Liver (tissue), 3 donors: ENCODE measurements around the gene POU2AF3.

ENCODE experiments used
- MAX ChIP-seq: IDR thresholded peaks from 2 replicates; pipeline ENCODE4 v1.6.1; 2016; ENCODE audit warnings: antibody characterized with exemption
- RAD21 ChIP-seq, 2 donors: IDR thresholded peaks; 2 replicates each; pipeline ENCODE4 v1.6.1; 2016; ENCODE audit warnings: antibody characterized with exemption in 2 of 2, mild to moderate bottlenecking in 2 of 2
- TAF1 ChIP-seq: conservative IDR thresholded peaks from 2 replicates; pipeline ENCODE4 v1.6.1; 2016; ENCODE audit warnings: antibody characterized with exemption, mild to moderate bottlenecking
- ZBTB33 ChIP-seq: IDR thresholded peaks from 2 replicates; pipeline ENCODE4 v1.6.1; 2016; ENCODE audit warnings: antibody characterized with exemption
- TF ChIP-seq, protein P1 (sequence below): fragments of 150-350 bp; IDR thresholded peaks from 2 replicates; pipeline ENCODE4 v1.5.1; 2017; ENCODE audit warnings: improper control_type of control experiment, low read depth, low read length; ENCODE audit not compliant: missing input control
- TF ChIP-seq, protein P2 (sequence below): IDR thresholded peaks from 2 replicates; pipeline ENCODE4 v1.6.1; 2016; ENCODE audit warnings: antibody characterized with exemption, mild to moderate bottlenecking
- TF ChIP-seq, protein P3 (sequence below): IDR thresholded peaks from 2 replicates; pipeline ENCODE4 v1.6.1; 2016; ENCODE audit warnings: antibody characterized with exemption
- donor health status: healthy.
- donor health status: healthy.

GRCh38 chr11:111336062-111336461, 37.7 kb downstream of the POU2AF3 start:
- TF ChIP-seq, protein P1, sequence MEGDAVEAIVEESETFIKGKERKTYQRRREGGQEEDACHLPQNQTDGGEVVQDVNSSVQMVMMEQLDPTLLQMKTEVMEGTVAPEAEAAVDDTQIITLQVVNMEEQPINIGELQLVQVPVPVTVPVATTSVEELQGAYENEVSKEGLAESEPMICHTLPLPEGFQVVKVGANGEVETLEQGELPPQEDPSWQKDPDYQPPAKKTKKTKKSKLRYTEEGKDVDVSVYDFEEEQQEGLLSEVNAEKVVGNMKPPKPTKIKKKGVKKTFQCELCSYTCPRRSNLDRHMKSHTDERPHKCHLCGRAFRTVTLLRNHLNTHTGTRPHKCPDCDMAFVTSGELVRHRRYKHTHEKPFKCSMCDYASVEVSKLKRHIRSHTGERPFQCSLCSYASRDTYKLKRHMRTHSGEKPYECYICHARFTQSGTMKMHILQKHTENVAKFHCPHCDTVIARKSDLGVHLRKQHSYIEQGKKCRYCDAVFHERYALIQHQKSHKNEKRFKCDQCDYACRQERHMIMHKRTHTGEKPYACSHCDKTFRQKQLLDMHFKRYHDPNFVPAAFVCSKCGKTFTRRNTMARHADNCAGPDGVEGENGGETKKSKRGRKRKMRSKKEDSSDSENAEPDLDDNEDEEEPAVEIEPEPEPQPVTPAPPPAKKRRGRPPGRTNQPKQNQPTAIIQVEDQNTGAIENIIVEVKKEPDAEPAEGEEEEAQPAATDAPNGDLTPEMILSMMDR, result no peak
- TF ChIP-seq RAD21 (IDR thresholded peaks at IDR 0.05) (no peak), MAX (no peak), TAF1 (no peak), ZBTB33 (no peak)
- TF ChIP-seq, protein P2, sequence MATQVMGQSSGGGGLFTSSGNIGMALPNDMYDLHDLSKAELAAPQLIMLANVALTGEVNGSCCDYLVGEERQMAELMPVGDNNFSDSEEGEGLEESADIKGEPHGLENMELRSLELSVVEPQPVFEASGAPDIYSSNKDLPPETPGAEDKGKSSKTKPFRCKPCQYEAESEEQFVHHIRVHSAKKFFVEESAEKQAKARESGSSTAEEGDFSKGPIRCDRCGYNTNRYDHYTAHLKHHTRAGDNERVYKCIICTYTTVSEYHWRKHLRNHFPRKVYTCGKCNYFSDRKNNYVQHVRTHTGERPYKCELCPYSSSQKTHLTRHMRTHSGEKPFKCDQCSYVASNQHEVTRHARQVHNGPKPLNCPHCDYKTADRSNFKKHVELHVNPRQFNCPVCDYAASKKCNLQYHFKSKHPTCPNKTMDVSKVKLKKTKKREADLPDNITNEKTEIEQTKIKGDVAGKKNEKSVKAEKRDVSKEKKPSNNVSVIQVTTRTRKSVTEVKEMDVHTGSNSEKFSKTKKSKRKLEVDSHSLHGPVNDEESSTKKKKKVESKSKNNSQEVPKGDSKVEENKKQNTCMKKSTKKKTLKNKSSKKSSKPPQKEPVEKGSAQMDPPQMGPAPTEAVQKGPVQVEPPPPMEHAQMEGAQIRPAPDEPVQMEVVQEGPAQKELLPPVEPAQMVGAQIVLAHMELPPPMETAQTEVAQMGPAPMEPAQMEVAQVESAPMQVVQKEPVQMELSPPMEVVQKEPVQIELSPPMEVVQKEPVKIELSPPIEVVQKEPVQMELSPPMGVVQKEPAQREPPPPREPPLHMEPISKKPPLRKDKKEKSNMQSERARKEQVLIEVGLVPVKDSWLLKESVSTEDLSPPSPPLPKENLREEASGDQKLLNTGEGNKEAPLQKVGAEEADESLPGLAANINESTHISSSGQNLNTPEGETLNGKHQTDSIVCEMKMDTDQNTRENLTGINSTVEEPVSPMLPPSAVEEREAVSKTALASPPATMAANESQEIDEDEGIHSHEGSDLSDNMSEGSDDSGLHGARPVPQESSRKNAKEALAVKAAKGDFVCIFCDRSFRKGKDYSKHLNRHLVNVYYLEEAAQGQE, result no peak
- TF ChIP-seq, protein P3, sequence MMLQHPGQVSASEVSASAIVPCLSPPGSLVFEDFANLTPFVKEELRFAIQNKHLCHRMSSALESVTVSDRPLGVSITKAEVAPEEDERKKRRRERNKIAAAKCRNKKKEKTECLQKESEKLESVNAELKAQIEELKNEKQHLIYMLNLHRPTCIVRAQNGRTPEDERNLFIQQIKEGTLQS, result no peak
